HG03520 (cell line): Measurements from ENCODE around the gene TMEM121.

Experiments used
- ATAC-seq: cut with Tn5 transposase; IDR thresholded peaks from one replicate; pipeline ENCODE4 v1.9.1; 2021; ENCODE audit warnings: mild to moderate bottlenecking, moderate library complexity; ENCODE audit not compliant: unreplicated experiment

The TMEM121 gene

GRCh38 chr14:105486974-105487448 is 39.4 kb upstream of the TMEM121 start:
- no peak for ATAC-seq

DNA sequence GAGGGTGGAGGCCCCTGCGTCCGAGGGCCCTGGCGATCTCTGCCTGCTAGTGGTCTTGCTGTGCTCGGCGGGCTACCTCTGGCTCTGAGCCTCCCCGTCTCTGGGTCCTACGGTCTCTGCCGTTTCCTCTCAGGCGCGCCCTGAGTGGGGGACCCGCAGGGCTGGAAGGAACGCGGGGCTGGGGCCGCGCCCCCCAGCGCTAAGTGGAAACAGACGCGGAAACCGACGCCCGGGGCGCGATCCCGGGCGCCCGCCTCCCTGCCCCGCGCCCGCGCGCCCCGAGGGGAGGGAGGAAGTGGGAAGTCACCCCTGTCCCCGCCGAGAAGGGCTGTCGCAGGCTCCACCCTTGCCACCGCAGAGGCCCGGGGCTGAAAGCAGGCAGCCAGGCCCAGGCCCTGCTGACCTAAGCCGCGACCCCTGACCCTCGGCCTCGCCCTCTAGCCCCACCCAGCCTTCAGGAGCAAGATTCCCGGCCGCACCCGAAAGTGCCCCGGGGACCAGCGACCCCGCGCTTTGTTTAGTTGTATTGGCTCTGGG is 38.9 kb upstream of the TMEM121 start:
- no peak for ATAC-seq

GRCh38 chr14:105487986-105488777 is 38.2 kb upstream of the TMEM121 start:
- ATAC-seq: no peak

DNA sequence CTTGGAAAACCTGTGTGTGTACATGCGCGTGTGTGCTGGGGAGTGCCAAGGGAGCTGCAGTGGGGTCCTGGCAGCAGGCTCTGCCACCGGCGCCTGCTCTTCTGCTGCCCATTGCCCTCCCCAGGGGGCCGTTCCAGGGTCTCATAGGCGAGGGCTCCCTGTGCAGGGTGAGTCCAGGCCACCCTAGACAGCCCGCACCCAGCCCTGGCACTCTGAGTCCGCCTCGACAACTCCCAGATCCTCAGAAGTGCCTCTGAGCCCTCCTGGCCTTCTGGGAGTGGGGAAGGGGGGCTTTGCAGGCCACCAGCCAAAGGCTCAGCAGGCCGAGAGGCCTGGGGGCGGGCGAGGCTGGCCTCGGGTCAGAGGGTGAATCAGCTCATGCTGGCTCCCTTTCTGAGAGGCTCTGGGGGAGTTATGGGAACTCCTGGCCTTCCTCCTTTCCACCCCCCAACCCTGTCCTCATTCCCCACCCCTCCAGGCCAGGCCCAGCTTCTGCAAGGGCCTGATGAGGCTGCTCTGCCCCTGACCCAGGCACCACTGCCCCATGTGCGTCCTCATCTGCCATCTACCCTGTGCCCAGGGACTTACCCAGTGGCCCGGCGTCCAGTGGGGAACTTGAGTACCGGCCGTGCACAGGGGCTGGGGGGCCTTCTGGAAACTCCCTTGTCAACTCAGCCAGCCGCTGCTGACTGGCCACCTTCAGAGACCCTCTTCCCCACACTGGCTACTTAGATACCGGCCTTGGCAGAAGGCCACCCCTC is 37.4 kb upstream of the TMEM121 start:
- no peak for ATAC-seq

DNA sequence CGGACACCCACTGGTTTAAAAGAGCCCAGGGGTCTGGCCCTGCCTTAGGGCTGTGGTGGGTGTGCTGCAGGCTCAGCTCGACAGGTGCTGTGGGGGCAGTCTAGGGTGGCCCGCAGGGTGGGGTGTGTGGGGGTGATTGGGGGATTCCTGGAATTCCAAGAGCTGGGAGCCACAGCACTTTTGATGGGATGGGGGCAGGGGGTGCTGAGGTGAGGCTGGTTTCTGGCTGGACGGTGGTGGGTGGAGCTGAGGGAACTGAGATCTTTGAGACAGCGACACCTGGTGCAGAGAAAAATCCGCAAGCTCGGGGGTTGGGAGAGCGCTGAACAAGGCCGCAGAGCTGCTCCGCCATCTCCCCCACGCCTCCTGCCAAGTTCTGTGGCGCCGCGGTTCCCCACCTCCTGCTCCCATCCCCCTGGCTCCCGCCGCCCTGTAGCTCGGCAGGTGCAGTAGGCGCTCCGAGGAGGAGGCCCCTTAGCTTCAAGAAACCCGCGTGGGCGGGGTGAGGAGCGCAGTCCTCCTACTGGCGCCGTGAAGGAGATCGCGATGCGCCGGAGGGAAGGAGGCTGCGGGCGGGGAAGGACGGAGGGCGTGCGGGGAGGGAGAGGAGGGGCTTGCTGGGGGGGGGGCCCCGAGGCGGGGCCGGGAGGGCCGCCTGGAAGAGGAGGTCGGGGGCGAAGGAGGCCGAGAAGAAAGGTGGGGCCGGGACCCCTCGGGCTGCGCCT is 36.7 kb upstream of the TMEM121 start:
- ATAC-seq: no peak

DNA sequence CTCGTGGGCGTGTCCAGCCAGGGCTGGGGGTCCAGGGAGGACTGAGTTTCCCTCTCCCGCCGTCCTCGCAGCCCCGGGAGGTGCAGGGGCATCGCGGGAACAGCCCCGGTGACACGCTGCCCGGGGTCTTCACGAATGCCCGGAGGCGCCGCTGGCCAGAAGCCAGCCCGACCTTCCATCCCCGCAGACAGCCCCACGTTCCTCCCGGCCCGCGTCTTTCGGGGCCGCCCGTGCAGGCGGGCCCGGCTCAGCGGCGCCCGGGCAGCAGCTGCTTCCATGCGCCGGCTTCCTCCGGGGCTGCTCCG is 36.2 kb upstream of the TMEM121 start:
- ATAC-seq: peak; percentile 2

- peak; percentile 57 for ATAC-seq
Observed at GRCh38 chr14:105490572-105491365, 35.6 kb upstream of the TMEM121 start, which contains the start of gene TEDC1. TEDC1 (plus strand) TSS chr14:105491246; CDS start chr14:105491376, 130 bp downstream.

GRCh38 chr14:105491366-105491973 is 34.9 kb upstream of the TMEM121 start:
- no peak for ATAC-seq

DNA sequence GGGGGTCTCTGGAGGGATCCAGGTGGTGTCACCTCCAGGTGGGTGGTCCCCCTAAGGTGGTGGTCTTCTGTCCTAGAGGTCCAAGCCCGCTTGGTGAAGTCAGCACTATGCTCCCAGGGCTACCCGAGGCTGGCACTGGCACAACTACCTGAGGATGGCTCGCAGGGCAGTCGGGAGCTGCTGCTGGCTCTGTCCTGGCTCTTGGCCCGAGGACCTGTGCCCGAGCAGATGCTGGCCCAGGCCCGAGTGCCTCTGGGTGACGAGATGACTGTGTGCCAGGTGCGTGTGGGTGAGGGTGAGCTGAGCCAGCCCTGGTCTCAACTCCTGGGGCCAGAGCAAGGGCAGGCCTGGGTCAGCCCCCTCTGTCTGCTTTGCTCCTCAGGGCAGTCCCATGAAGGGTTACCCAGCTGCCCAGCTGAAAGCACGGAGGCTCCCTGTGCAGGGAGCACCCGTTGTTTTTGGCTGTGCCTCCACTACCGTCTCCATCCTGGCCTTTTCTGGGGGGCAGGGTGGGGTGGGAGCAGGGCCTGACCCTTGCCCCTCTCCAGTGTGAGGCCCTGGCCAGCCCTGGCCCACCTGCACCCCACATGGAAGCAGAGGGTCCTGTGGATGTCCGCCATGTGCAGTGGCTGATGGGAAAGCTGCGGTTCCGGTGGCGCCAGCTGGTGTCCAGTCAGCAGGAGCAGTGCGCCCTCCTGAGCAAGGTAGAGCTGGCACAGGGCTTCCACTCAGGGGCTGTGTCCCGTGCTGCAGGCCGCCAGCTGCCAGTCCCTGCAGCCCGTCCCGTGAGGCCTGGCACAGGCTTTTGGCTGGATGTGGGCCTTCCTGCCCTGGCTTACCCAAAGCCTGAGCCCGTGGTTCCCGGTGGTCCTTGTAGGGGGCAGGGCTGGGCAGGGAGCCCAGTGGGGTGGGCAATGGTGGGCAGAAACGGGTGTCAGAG is 34.1 kb upstream of the TMEM121 start:
- no peak for ATAC-seq

DNA sequence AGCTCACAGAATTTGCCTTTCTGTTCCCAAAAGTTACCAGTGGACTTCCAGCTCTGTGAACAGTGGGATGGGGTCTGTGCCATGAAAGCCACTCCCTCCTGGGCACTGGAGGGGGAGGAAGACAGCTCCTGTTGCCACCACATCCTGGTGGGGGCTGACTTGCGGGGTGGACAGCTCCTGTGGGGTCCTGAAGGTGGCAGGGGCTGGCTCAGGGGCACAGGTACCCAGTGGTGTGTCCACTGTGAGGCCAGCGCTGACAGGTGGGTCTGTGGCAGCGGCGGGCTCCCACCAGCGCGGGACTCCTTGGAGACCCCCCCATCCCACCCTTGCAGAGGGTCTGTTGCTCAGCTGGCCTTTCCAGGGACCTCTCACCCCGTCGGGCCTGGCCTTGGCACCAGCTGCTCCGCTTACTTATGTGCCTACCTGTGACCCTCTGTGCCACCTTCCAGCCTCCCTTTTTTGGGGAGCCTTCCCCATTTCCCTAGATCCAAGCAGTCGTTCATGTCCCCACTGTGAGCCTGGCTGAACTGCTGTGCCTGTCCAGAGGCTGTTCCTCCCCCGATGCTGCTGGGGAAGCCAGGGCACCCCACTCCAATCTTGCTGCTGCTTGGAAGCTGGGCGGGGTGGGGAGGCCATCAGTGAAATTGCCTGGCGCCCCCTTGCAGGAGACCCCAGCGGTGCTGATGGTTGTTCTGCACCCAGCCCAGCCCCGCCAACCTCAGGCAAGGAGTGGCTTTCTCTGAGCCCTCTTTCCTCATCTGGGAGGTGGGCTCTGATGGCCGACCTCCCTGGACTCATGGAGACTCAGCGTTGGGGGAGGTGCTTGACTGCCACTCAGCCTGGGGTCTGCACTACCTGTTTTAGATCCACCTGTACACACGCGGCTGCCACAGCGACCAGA is 33.2 kb upstream of the TMEM121 start:
- no peak for ATAC-seq

- ATAC-seq: no peak
Observed at GRCh38 chr14:105493921-105494605, 32.3 kb upstream of the TMEM121 start.

GRCh38 chr14:105494606-105494929 is 31.8 kb upstream of the TMEM121 start:
- ATAC-seq: no peak

DNA sequence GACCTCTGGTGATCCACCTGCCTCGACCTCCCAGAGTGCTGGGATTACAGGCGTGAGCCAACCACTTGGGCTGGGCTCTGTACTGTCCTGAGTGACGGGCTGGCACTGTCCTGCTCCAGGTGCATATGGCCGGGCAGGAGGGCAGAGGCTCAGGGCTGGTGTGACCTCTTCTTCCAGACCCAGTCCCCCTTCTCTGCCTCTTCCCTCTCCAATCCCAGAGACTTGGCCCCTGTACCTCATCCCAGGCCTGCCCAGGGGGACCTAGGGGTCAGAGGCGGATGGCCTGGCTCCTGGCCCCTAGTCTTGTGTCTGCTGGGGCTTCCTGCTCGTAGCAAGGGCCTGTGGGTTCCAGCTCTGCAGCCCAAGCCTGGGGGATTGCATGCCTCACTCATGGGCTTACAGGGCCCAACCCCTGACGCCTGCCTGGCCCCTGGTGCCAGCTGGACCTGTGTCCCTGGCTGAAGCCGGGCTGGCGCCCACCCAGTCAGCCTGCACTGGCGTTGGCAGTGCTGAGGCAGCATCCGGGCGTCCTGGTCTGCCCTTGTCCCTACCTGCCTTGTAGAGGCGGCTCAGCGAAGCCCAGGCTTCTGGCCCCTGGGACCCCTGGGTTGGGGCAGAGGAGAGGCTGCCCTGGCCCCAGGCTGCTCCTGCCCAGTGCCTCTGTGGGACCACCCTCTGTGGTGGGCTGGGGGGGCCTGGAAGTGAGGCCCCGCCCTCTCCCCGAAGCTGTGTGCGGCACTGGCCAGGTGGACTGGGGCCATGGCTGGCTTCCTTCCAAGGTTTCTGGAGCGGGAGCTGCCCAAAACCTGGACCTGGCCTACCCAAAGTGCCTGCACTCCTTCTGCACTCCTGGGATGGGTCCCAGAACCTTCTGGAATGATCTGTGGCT is 31.0 kb upstream of the TMEM121 start:
- ATAC-seq: no peak

DNA sequence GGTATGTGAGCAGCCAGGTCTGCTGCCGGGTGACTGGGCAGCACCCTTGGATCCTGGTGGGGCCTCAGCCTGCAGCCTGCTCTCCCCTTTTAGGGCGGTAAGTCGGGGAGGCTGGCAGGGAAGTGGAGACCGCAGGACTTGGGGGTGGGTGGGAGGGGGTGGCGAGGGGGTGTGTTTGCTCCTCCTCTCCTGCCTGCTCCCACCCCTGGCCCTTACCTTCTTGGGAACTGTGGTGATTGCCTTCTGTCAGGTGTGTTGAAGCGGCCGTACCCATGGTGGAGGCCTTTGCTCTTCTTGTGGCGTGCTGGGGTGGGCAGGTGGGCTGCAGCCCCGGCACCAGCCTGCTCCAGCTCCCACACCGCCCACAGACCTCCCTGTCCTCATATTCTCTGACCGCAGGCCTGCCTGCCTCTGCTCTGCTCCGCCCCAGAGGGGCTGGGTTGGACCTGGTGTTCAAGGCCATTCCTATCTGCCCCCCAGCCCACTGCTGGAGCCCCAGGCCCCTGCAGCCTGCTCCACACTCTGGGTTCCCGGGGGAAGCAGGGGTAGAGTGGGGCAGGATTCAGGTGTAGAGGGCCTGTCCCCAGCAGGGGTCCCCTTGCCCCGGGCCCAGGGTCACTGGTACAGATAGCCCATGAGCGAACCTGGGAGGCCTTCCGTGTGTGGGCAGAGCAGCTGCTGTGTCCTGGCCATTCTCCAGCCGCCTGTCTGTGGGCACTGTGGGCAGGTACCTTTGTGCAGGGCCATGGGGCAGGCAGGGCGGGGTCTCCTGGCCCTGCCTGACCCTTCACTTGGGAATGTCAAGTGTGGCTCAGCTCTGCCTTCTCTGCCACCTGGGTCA is 30.2 kb upstream of the TMEM121 start:
- ATAC-seq: no peak

- ATAC-seq: no peak
Observed at GRCh38 chr14:105496831-105497591, 29.4 kb upstream of the TMEM121 start.
